Upper lobe of left lung (tissue), 6 donors: ENCODE results near the gene CNTNAP5. TPM values are rescaled to one million over a fixed set of nuclear protein-coding genes. Genes with fewer than 3 reads are reported as not detected.
A peak's percentile ranks its signal among the peaks of the same experiment; 100 is the strongest.

Experiments
- ATAC-seq, 2 donors: fragments of 200-7000 bp; cut with Tn5 transposase; one replicate each; pipeline ENCODE4 v1.9.1; 2022; ENCODE audit warnings: mild to moderate bottlenecking in 2 of 2, moderate library complexity in 2 of 2; ENCODE audit not compliant: low FRiP score in 2 of 2
- DNase-seq, 2 donors: peaks; one replicate each; pipeline ENCODE4 v3.0.0-alpha.2; 2019 to 2020
- H3K27ac ChIP-seq, 4 donors: fragments of 200-600 bp; sonication (generic); one replicate each; pipeline ENCODE4 v1.5.1; 2016 to 2019
- H3K27me3 ChIP-seq, 4 donors: fragments of 200-600 bp; sonication (generic); one replicate each; pipeline ENCODE4 v1.5.1; 2017 to 2019
- H3K36me3 ChIP-seq, 4 donors: fragments of 200-600 bp; sonication (generic); one replicate each; pipeline ENCODE4 v1.5.1; 2016 to 2019
- H3K4me1 ChIP-seq, 4 donors: fragments of 200-600 bp; sonication (generic); one replicate each; pipeline ENCODE4 v1.5.1; 2018 to 2019
- H3K4me3 ChIP-seq, 4 donors: fragments of 200-600 bp; sonication (generic); one replicate each; pipeline ENCODE4 v1.5.1; 2017 to 2019; ENCODE audit warnings: mild to moderate bottlenecking in 2 of 4, moderate library complexity in 1 of 4
- H3K9me3 ChIP-seq, 4 donors: fragments of 200-600 bp; sonication (generic); one replicate each; pipeline ENCODE4 v1.5.1; 2018 to 2019
- CTCF ChIP-seq, 6 experiments: fragments of 450-650 bp in 4 of 6; fragments of 200-600 bp in 2 of 6; sonication (generic) in 2 of 6; IDR thresholded peaks; one replicate each; pipeline ENCODE4 v1.5.1; 2016 to 2019; ENCODE audit warnings: antibody characterized with exemption in 6 of 6
- EP300 ChIP-seq, 4 donors: sonication (generic); formaldehyde crosslinking; IDR thresholded peaks; one replicate each; pipeline ENCODE4 v1.5.1; 2017; ENCODE audit warnings: antibody characterized with exemption in 4 of 4, control low read depth in 2 of 4
- POLR2A ChIP-seq, 4 donors: fragments of 450-650 bp; IDR thresholded peaks; one replicate each; pipeline ENCODE4 v1.5.1; 2016 to 2017; ENCODE audit warnings: antibody characterized with exemption in 4 of 4, mild to moderate bottlenecking in 2 of 4
- POLR2AphosphoS5 ChIP-seq, 2 donors: sonication (generic); formaldehyde crosslinking; IDR thresholded peaks; one replicate each; pipeline ENCODE4 v1.5.1; 2017; ENCODE audit warnings: antibody characterized with exemption in 2 of 2
- WGBS, 2 donors: methylation state at CpG; one replicate each; pipeline ENCODE4 v1.1.5; 2017 to 2018; 5-methylcytosine and 5-hydroxymethylcytosine counted together
- total RNA-seq, 6 donors: library from RNA; depleted of rRNA in 4 of 6; stranded (reverse); fragments of >200 nt in 4 of 6; gene quantifications; one replicate each; pipeline versions ENCODE4 v1.1.0 to v1.2.1, GENCODE V29; 2016 to 2021
- donor health status: DM: no; HTN: no; CAD: no; lungs with moderate emphysema.
- donor health status: DM: no; HTN: yes; CAD: no; lungs with severe emphysema.

Gene CNTNAP5
- total RNA-seq, 6 donors from 2014 or later = not detected

DNA sequence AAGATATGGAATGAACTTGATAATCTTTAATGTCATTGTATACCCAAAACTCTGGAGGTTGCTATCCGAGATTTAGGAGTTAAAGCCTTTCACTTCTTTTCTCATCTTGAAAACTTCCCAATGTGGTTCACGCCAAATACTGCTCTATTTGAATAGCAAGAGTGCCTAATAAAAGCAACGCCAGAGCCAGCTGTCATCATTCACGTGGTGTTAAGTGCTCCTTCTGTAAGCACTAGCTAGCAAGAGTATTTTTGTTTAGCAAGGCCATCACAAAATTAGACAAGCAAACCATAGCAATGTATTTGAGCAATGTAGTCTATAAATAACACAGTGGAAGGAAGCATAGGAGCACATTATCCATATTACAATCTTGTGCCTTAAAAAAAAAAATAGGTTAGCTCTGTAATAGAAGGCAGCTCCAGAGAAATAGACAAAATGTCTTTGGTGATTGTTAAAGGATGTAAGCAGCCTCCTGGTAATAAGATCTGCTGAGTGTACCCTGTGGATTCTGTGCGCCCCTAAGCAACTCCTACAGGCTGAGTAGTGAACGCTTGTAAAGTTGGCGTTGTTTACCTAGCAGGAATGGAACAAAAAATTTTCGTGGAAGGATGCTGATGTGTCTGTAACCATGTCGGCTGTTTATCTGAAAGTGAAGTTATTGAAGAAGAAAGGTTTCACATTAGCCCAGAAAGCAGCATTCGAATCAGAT is 518.0 kb downstream of the CNTNAP5 start:
- ATAC-seq = no peak
- H3K9me3 ChIP-seq = no peaks in the 10 kb centered on the region
- H3K36me3 ChIP-seq = no peaks in the 10 kb centered on the region
- 53 to 60% methylated on average over 10 of the region's 10 CpGs for WGBS, 2 donors
- H3K27ac ChIP-seq = no peak overlapping the region
- peaks cover 0 to 6% (median 0%) of the 10 kb centered on the region in 4 donors for H3K4me1 ChIP-seq
- H3K4me3 ChIP-seq = no peak overlapping the region
- peak in 1 of 2 donors; percentile 46 for DNase-seq
- TF ChIP-seq POLR2A (IDR thresholded peaks at IDR 0.05) (no peak), EP300 (IDR thresholded peaks at IDR 0.05) (no peak), CTCF (IDR thresholded peaks at IDR 0.05) (no peak), POLR2AphosphoS5 (IDR thresholded peaks at IDR 0.05) (no peak)
- no peaks in the 10 kb centered on the region for H3K27me3 ChIP-seq

- no peak for TF ChIP-seq CTCF (IDR thresholded peaks at IDR 0.05)
- no peak for TF ChIP-seq POLR2A (IDR thresholded peaks at IDR 0.05)
- TF ChIP-seq EP300 (IDR thresholded peaks at IDR 0.05) = no peak
- no peak for TF ChIP-seq POLR2AphosphoS5 (IDR thresholded peaks at IDR 0.05)
- Histone ChIP-seq H3K36me3 (no peaks in the 10 kb centered on the region), H3K27ac (no peak overlapping the region), H3K4me3 (no peak overlapping the region), H3K4me1 (peaks cover 0 to 6% (median 0%) of the 10 kb centered on the region in 4 donors), H3K27me3 (no peaks in the 10 kb centered on the region), H3K9me3 (no peaks in the 10 kb centered on the region)
- DNase-seq (no peak), ATAC-seq (no peak)
- WGBS, 2 donors = 56 to 62% methylated on average over 3 of the region's 3 CpGs
These were observed 522.6 kb downstream of the CNTNAP5 start for GRCh38 chr2:124547700-124548099.

DNA sequence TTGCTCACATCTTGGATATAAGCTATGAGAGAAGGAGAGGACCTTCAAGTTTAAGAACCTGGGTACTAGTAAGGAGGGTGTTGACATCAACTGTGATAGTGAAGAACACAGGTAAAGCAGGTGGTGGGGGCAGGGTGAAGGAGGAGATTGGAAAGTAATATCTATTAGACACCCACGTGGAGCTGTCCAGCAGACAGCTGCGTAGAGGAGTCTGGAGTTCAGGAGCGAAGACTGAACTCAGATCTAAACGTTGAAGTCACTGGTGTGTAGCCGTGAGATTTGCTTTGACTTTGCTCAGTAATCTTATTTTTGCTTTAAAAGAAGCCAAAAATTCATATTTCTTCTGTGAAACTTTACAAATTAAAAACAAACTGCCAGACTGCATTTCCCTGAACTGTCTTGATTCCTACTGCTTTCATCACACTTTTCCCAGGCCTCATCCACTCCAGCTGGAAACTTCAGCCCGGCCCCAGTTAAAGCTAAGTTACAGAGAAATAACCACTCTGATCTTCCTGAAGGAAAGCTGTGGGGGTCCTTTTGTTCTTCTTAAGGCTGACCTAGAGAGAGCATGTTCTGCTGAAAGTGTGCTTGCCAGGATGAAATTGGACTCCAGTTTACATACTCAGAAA is 533.3 kb downstream of the CNTNAP5 start:
- Histone ChIP-seq H3K9me3 (no peaks in the 10 kb centered on the region), H3K4me1 (no peaks in the 10 kb centered on the region), H3K4me3 (no peak overlapping the region), H3K27me3 (no peaks in the 10 kb centered on the region), H3K27ac (no peak overlapping the region), H3K36me3 (no peaks in the 10 kb centered on the region)
- TF ChIP-seq CTCF (IDR thresholded peaks at IDR 0.05) (no peak), POLR2A (IDR thresholded peaks at IDR 0.05) (no peak), POLR2AphosphoS5 (IDR thresholded peaks at IDR 0.05) (no peak), EP300 (IDR thresholded peaks at IDR 0.05) (no peak)
- DNase-seq (no peak), ATAC-seq (no peak)
- 70 to 75% methylated on average over 6 of the region's 6 CpGs for WGBS, 2 donors

GRCh38 chr2:124559236-124559635 is 534.1 kb downstream of the CNTNAP5 start:
- Histone ChIP-seq H3K4me3 (no peak overlapping the region), H3K27ac (no peak overlapping the region), H3K4me1 (no peaks in the 10 kb centered on the region), H3K27me3 (no peaks in the 10 kb centered on the region), H3K9me3 (no peaks in the 10 kb centered on the region), H3K36me3 (no peaks in the 10 kb centered on the region)
- no peak for TF ChIP-seq POLR2AphosphoS5 (IDR thresholded peaks at IDR 0.05)
- no peak for TF ChIP-seq EP300 (IDR thresholded peaks at IDR 0.05)
- TF ChIP-seq POLR2A (IDR thresholded peaks at IDR 0.05) = no peak
- no peak for TF ChIP-seq CTCF (IDR thresholded peaks at IDR 0.05)
- ATAC-seq = no peak
- 47 to 83% methylated on average over 2 of the region's 2 CpGs for WGBS, 2 donors
- no peak for DNase-seq
